BLaER1 treated with 17β-estradiol and CSF1 and Interleukin-3, amounts not matched to agents 10 nM and 100 nM (cell line): ENCODE results near the gene HERPUD1.
A peak's percentile ranks its signal among the peaks of the same experiment; 100 is the strongest.

Experiments
- H3K27ac ChIP-seq, 11 experiments: shearing (Covaris generic); formaldehyde crosslinking; 2 replicates each; pipeline ENCODE4 v1.8.1; 2022
- H3K27me3 ChIP-seq, 11 experiments: shearing (Covaris generic); formaldehyde crosslinking; 2 replicates each; pipeline ENCODE4 v1.8.1; 2022
- H3K36me3 ChIP-seq, 11 experiments: shearing (Covaris generic); formaldehyde crosslinking; 2 replicates each; pipeline ENCODE4 v1.8.1; 2022
- H3K4me1 ChIP-seq, 10 experiments: shearing (Covaris generic); formaldehyde crosslinking; 2 replicates each; pipeline ENCODE4 v1.8.1; 2022
- H3K4me2 ChIP-seq, 11 experiments: shearing (Covaris generic); formaldehyde crosslinking; 2 replicates each; pipeline ENCODE4 v1.8.1; 2022
- H3K4me3 ChIP-seq, 10 experiments: shearing (Covaris generic); formaldehyde crosslinking; 2 replicates each; pipeline ENCODE4 v1.8.1; 2022
- H3K9ac ChIP-seq, 11 experiments: shearing (Covaris generic); formaldehyde crosslinking; 2 replicates each; pipeline ENCODE4 v1.8.1; 2022
- H3K9me3 ChIP-seq, 11 experiments: shearing (Covaris generic); formaldehyde crosslinking; replicated peaks in 1 of 11; 2 replicates each; pipeline ENCODE4 v1.8.1; 2022
- H4K20me1 ChIP-seq, 11 experiments: shearing (Covaris generic); formaldehyde crosslinking; 2 replicates each; pipeline ENCODE4 v1.8.1; 2022
- Cebpa-rat ChIP-seq, 11 experiments: shearing (Covaris generic); IDR thresholded peaks; 2 replicates each; pipeline ENCODE4 v1.8.1; 2022

HERPUD1 gene

DNA sequence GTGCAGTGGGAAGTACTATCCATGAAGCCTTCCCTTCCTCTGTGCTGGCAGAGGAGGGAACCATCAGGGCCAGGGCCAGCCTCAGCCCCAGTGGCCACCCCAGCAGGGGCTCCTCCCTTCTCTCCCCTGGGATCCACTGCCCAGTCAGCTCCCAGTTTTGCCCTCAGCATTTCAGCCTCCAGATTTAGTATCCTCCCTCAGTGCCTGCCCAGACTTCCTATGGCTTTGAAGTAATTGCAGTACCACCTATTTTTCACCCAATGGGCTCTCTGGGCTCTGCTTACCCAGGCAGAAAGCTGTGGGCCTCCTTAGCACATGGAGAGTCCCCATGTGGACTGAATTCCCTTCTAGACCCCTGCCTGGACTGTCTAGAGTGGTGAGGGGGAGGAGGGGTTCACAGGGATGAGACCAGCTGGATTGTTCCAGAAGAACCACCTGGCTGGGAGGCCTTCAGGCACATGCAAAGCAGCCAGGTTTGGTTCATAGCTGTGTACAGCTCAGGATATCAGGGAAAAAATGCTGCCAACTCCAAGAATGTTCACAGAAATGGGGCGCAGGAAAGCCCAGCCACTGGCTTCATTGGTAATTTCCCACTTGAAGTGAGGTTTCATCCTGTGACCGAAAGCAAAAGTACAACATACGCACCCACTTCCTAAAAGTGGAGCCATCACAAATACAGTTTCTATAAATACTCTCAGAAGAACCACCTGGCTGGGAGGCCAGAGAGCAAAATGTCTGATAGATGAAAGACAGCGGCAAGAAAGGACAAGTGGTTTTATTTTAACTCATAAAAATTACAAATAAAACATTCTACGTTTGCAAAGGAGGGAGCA lies 15.2 kb upstream of the HERPUD1 start:
- no peak for TF ChIP-seq Cebpa-rat (IDR thresholded peaks at IDR 0.05)
- Histone ChIP-seq H3K36me3 (no peaks in the 10 kb centered on the region), H3K4me2 (peak overlapping the region; percentile 83 to 97 (median 92)), H4K20me1 (no peaks in the 10 kb centered on the region), H3K4me3 (peak overlapping the region in 3 of 10 experiments; percentile 28 to 31 (median 31); a peak in 5 of 20 replicates), H3K4me1 (peaks cover 39 to 63% (median 49%) of the 10 kb centered on the region in 10 experiments), H3K9ac (peak overlapping the region in 10 of 11 experiments; percentile 18 to 64 (median 53); a peak in 12 of 22 replicates), H3K9me3 (no peaks in the 10 kb centered on the region), H3K27ac (peak overlapping the region; percentile 54 to 82 (median 74)), H3K27me3 (no peaks in the 10 kb centered on the region)

DNA sequence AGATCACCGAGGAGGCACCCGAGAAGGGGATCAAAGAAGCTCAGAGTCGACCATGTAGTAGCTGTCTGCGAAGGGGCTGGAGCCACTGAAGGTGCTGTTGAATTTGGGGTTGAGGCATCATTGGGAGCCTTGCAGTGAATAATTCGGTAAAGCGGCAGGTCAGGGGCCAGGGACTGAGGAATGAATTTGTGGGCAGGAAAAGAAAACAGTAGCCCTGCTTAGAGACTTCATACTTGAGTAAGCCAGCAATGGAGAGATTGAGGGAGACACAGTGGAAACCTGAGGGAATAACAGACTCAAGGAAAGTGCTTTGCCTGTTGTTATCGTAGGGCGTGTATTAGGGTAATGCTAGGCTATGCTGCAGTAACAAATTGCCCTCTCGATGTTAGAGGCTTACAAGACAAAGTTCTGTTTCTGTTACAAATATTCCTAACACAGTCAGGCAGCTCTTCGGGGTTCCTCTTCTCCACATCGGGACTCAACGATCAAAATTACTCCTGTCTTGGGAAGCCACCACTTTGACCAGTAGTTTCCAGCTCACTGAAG lies 13.4 kb upstream of the HERPUD1 start:
- H3K4me1 ChIP-seq = peaks cover 23 to 50% (median 33%) of the 10 kb centered on the region in 10 experiments
- H3K4me3 ChIP-seq = no peak overlapping the region
- 0 out of 22 replicates have a peak overlapping the region, but pooled peaks of 1 of the 11 experiments have one; percentile 74 for H3K27ac ChIP-seq
- no peak overlapping the region for H3K9ac ChIP-seq
- H3K27me3 ChIP-seq = no peaks in the 10 kb centered on the region
- H4K20me1 ChIP-seq = no peaks in the 10 kb centered on the region
- peak overlapping the region; percentile 83 to 97 (median 92); a peak in 16 of 22 replicates for H3K4me2 ChIP-seq
- no peaks in the 10 kb centered on the region for H3K36me3 ChIP-seq
- no peaks in the 10 kb centered on the region for H3K9me3 ChIP-seq
- TF ChIP-seq Cebpa-rat (IDR thresholded peaks at IDR 0.05) = no peak

DNA sequence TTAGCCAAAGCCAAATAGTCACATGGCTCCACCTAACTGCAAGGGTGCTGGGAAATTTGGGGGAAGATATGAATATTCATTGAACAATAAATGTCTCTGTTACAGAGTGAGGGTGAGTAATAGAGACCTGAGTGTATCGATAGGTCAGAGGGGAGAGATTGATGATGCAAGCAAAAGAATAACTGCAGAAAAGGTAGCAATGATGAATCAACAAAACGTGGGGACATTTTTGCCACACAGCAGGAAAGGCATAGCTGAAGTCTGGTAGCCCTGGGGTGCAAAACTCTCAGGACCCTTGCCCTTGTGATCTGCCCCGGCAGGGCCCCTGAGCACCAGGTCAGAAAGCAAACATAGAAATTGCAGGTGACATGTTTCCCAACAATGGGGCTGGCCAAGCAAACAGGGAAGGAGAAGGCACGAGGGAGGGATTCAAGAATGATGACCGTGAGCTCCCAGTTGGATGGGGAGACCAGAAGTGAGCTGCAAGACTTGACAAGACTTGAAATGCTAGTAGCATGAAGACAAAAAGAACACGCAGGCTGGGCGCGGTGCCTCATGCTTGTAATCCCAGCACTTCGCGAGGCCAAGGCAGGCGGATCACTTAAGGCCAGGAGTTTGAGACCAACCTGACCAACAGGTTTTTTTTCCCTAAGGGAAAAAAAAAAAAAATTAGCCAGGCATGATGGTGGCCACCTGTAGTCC lies 12.7 kb upstream of the HERPUD1 start:
- no peak for TF ChIP-seq Cebpa-rat (IDR thresholded peaks at IDR 0.05)
- Histone ChIP-seq H3K4me1 (peaks cover 29 to 50% (median 37%) of the 10 kb centered on the region in 10 experiments), H3K27me3 (no peaks in the 10 kb centered on the region), H3K4me2 (peak overlapping the region in 4 of 11 experiments; percentile 20 to 97 (median 94); a peak in 2 of 22 replicates), H3K36me3 (no peaks in the 10 kb centered on the region), H3K27ac (no peak overlapping the region), H3K9ac (no peak overlapping the region), H4K20me1 (no peaks in the 10 kb centered on the region), H3K9me3 (no peaks in the 10 kb centered on the region), H3K4me3 (no peak overlapping the region)

DNA sequence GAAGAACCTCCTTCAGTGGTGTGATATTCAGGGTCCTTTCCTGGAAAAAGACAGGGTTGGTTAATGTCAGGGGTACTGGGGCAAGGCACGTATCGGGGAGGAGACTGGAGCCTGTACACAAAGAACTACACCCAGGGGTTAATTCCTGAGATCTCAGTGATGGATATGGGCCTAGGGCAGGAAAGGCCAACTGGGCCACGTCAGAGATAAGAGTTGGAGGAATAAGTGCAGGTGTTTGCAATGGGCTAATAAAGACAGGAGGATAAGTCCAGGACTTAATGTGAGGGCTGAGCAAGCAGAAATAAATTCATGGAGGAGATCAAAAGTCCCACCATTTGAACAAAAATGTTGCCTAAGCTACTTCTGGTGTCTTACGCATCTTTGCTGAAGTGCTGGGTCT lies 10.4 kb upstream of the HERPUD1 start:
- Histone ChIP-seq H3K4me2 (no peak overlapping the region), H3K27me3 (no peaks in the 10 kb centered on the region)

DNA sequence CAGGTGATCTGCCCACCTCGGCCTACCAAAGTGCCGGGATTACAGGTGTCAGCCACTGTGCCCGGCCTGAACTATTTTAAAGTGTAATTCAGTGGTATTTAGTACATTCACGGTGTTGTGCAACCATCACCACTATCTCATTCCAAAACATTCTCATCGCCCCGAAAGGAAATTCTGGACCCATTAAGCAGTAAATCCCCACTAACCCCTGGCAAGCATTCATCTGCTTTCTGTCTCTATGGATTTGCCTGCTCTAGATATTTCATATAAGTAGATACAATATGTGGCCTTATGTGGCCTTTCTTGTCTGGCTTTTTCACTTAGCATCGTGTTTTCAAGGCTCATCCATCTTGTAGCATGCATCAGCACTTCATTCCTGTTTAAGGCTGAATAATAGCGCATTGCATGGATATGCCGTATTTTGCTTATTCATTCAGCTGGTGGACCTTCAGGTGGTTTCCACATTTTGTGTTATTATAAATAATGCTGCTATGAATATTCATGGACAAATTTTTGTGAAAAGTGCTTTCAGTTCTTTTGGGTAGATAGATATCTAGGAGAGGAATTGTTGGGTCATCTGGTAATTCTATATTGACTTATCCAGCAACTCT lies 8.4 kb upstream of the HERPUD1 start:
- TF ChIP-seq Cebpa-rat (IDR thresholded peaks at IDR 0.05) = no peak
- peaks cover 22 to 43% (median 28%) of the 10 kb centered on the region in 10 experiments for H3K4me1 ChIP-seq

More for the DNA sequence above, 10.4 kb upstream of the HERPUD1 start:
- Histone ChIP-seq H3K9me3 (no peaks in the 10 kb centered on the region), H3K36me3 (no peaks in the 10 kb centered on the region), H3K9ac (no peak overlapping the region), H3K4me3 (no peak overlapping the region), H3K27ac (no peak overlapping the region), H3K4me1 (peaks cover 30 to 49% (median 39%) of the 10 kb centered on the region in 10 experiments), H4K20me1 (no peaks in the 10 kb centered on the region)
- no peak for TF ChIP-seq Cebpa-rat (IDR thresholded peaks at IDR 0.05)

DNA sequence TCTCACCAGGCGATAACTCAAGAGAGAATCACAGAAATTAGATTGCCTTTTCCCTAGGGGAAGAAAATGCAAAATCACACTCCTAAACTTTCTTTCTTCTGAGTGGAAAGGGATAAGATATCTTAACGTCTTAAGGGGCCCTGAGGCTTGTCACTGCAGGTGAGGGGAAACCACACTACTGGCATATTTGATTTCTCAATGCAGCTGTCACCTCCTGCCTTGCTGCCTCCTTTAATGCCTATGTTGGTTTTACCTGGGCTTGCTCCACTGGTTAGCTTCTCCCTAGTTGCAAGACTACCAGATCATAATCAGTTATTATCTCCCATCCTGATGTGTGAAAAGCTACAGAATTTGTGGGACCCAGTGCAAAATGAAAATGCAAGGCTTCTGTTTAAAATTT lies 4.5 kb upstream of the HERPUD1 start:
- no peak overlapping the region for H3K27ac ChIP-seq
- peak overlapping the region in 6 of 11 experiments; percentile 10 to 50 (median 33); a peak in 9 of 22 replicates for H3K4me2 ChIP-seq
- H3K9me3 ChIP-seq = no peaks in the 10 kb centered on the region
- H3K4me1 ChIP-seq = peaks cover 36 to 56% (median 49%) of the 10 kb centered on the region in 10 experiments
- H3K9ac ChIP-seq = no peak overlapping the region
- H3K27me3 ChIP-seq = no peaks in the 10 kb centered on the region
- no peaks in the 10 kb centered on the region for H3K36me3 ChIP-seq
- no peak for TF ChIP-seq Cebpa-rat (IDR thresholded peaks at IDR 0.05)
- H3K4me3 ChIP-seq = no peak overlapping the region
- peaks cover 0 to 5% (median 3%) of the 10 kb centered on the region in 11 experiments; a peak in 16 of 22 replicates for H4K20me1 ChIP-seq

More for the DNA sequence above, 8.4 kb upstream of the HERPUD1 start:
- Histone ChIP-seq H4K20me1 (no peaks in the 10 kb centered on the region), H3K36me3 (no peaks in the 10 kb centered on the region), H3K9ac (no peak overlapping the region), H3K27ac (no peak overlapping the region), H3K27me3 (no peaks in the 10 kb centered on the region), H3K9me3 (no peaks in the 10 kb centered on the region), H3K4me2 (peak overlapping the region in 10 of 11 experiments; percentile 42 to 79 (median 64); a peak in 17 of 22 replicates), H3K4me3 (no peak overlapping the region)

DNA sequence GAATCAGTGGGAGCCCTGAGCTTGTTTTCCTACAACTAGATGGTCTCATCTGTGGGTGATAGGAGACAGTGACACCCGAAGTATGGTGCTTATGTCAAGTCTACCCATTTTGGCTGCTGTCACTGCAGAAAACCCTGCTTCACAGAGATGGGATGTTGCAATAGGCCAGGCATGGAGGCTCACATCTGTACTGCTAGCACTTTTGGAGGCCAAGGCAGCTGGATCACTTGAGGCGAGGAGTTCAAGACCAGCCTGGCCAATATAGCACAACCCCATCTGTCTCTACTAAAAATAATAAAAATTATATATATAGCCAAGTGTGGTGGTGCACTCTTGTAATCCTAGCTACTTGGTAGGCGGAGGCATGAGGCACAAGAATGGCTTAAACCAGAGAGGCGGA lies 2.3 kb upstream of the HERPUD1 start:
- Histone ChIP-seq H3K9ac (no peak overlapping the region), H3K36me3 (peaks cover 6 to 18% (median 15%) of the 10 kb centered on the region in 11 experiments; a peak in 18 of 22 replicates), H4K20me1 (peaks cover 21 to 26% (median 25%) of the 10 kb centered on the region in 11 experiments), H3K4me2 (peak overlapping the region in 5 of 11 experiments; percentile 4 to 46 (median 19); a peak in 7 of 22 replicates), H3K4me1 (peaks cover 28 to 56% (median 53%) of the 10 kb centered on the region in 10 experiments), H3K9me3 (no peaks in the 10 kb centered on the region), H3K4me3 (no peak overlapping the region), H3K27ac (0 out of 22 replicates have a peak overlapping the region, but pooled peaks of 1 of the 11 experiments have one; percentile 15), H3K27me3 (no peaks in the 10 kb centered on the region)
- peak in 3 of 11 experiments; percentile 17 to 59 (median 43); a peak in 3 of 22 replicates for TF ChIP-seq Cebpa-rat (IDR thresholded peaks at IDR 0.05)

DNA sequence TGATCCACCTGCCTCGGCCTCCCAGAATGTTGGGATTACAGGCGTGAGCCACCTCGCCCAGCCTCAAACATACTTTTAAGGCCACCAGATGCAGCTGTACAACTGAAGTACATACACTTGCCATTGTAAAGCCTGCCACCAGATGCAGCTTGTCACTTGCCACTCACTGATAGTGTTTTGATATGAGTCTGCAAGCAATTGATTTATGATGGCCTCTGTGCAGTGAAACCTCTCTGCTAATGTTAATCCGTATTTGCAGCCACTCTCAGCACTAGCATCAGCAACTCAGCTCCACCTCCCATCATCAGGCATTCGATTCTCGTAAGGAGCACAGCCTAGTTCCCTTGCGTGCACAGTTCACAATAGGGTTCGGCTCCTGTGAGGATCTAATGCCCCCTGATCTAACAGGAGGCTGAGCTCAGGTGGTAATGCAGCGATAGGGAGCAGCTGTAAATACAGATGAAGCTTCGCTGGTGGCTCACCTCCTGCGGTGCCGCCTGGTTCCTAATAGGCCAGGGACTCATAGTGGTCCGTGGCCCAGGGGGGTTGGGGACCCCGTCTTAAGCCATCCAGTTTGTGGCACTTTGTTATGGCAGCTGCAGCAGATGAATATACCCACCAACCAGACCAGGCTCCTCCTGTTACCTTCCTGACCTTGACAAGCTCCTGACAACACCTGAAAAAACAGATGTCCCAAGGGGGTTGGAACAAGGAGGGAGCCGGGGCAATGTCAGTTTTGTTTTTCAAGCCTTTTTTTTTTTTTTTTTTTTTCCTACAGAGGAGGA lies 1.3 kb upstream of the HERPUD1 start:
- no peak for TF ChIP-seq Cebpa-rat (IDR thresholded peaks at IDR 0.05)
- no peaks in the 10 kb centered on the region for H3K27me3 ChIP-seq
- no peak overlapping the region for H3K4me3 ChIP-seq
- peaks cover 31 to 37% (median 35%) of the 10 kb centered on the region in 11 experiments for H4K20me1 ChIP-seq
- peaks cover 17 to 28% (median 26%) of the 10 kb centered on the region in 11 experiments for H3K36me3 ChIP-seq
- H3K4me2 ChIP-seq = peak overlapping the region; percentile 72 to 95 (median 83)
- H3K27ac ChIP-seq = peak overlapping the region; percentile 91 to 100 (median 94); a peak in 21 of 22 replicates
- H3K9me3 ChIP-seq = no peaks in the 10 kb centered on the region
- peaks cover 34 to 62% (median 58%) of the 10 kb centered on the region in 10 experiments for H3K4me1 ChIP-seq
- H3K9ac ChIP-seq = peak overlapping the region in 10 of 11 experiments; percentile 94 to 100 (median 97); a peak in 12 of 22 replicates
